HCT116 (cell line): ENCODE measurements around the gene MEIOSIN. TPM values are rescaled to one million over a fixed set of nuclear protein-coding genes. Genes with fewer than 3 reads are reported as not detected.

ENCODE experiments used
- ATAC-seq: fragments of 200-7000 bp; cut with Tn5 transposase; 2 replicates; pipeline ENCODE4 v1.9.1; 2020; ENCODE audit warnings: mild to moderate bottlenecking, moderate library complexity
- BruUV-seq: library from RNA; stranded (reverse); fragments of 400-500 nt; replicated peaks from 2 replicates; lab custom pipeline; 2021; lab: Mats Ljungman, UMichigan
- CTCF ChIA-PET: fragments of 300-600 bp; sonication (Branson Sonifier 250); formaldehyde crosslinking; loops from one replicate; lab custom pipeline; 2021; ENCODE audit warnings: antibody characterized with exemption; lab: Charles Lee
- POLR2A ChIA-PET: fragments of 300-600, 350-600 bp; sonication (Branson Sonifier 250); formaldehyde crosslinking; loops from one replicate; lab custom pipeline; 2021; ENCODE audit warnings: antibody characterized with exemption; lab: Charles Lee
- RAD21 ChIA-PET, 2 experiments: fragments of 300-600 bp; sonication (Branson Sonifier 250); formaldehyde crosslinking; loops; one replicate each; lab custom pipeline; 2023; ENCODE audit warnings: low total read pairs in 2 of 2; ENCODE audit not compliant: uncharacterized antibody in 2 of 2, unreplicated experiment in 2 of 2, low non-redundant PET in 1 of 2; lab: Charles Lee
- DNase-seq: peaks from one replicate; pipeline ENCODE4 v3.0.0-alpha.2; 2010; ENCODE audit warnings: low read depth, low spot score
- H2AFZ ChIP-seq: fragments of 200-600 bp; shearing (Covaris generic), sonication (generic); 2 replicates; pipeline ENCODE4 v1.6.1; 2017; ENCODE audit warnings: low read depth, mixed run types, mixed read lengths, antibody characterized with exemption, low read length; ENCODE audit not compliant: poor library complexity, severe bottlenecking
- H3K27ac ChIP-seq: 2 replicates; pipeline ENCODE4 v1.5.1; 2012; ENCODE audit warnings: low read depth, low read length
- H3K27me3 ChIP-seq: fragments of 200-600 bp; sonication (generic); 2 replicates; pipeline ENCODE4 v1.6.1; 2016; ENCODE audit warnings: mixed run types, low read length, mixed read lengths; ENCODE audit not compliant: insufficient read depth
- H3K36me3 ChIP-seq, 2 experiments: fragments of 200-500 bp in 1 of 2; fragments of 200-600 bp in 1 of 2; sonication (Bioruptor generic) in 1 of 2; sonication (generic) in 1 of 2; 2 replicates each; pipeline versions ENCODE4 v1.5.1 to v1.6.1; 2014 to 2016; ENCODE audit warnings: low read length in 2 of 2, inconsistent platforms in 1 of 2, mixed read lengths in 1 of 2, mixed run types in 1 of 2; ENCODE audit not compliant: insufficient read depth in 2 of 2, control insufficient read depth in 1 of 2
- H3K4me1 ChIP-seq, 2 experiments: fragments of 200-600 bp in 1 of 2; sonication (generic) in 1 of 2; 2 replicates each; pipeline versions ENCODE4 v1.5.1 to v1.6.1; 2012 to 2017; ENCODE audit warnings: low read length in 2 of 2, inconsistent platforms in 1 of 2, mild to moderate bottlenecking in 1 of 2, mixed read lengths in 1 of 2, mixed run types in 1 of 2, moderate library complexity in 1 of 2; ENCODE audit not compliant: insufficient read depth in 2 of 2, control insufficient read depth in 1 of 2
- H3K4me2 ChIP-seq: fragments of 200-600 bp; sonication (generic); 2 replicates; pipeline ENCODE4 v1.6.1; 2017; ENCODE audit warnings: mixed run types, low read length, mixed read lengths
- H3K4me3 ChIP-seq, 2 experiments: fragments of 200-600 bp in 1 of 2; sonication (generic) in 1 of 2; replicated peaks in 1 of 2; 2 replicates each; pipeline ENCODE4 v1.5.1; 2011 to 2016; ENCODE audit warnings: low read length in 2 of 2, control low read depth in 1 of 2, low read depth in 1 of 2, mild to moderate bottlenecking in 1 of 2, mixed read lengths in 1 of 2, mixed run types in 1 of 2
- H3K79me2 ChIP-seq: fragments of 200-600 bp; sonication (generic); 2 replicates; pipeline ENCODE4 v1.6.1; 2017; ENCODE audit warnings: mild to moderate bottlenecking, mixed run types, low read length, moderate library complexity, mixed read lengths; ENCODE audit not compliant: insufficient read depth
- H3K9ac ChIP-seq: fragments of 200-600 bp; sonication (generic); 2 replicates; pipeline ENCODE4 v1.6.1; 2016; ENCODE audit warnings: low read length, mixed read lengths
- H3K9me2 ChIP-seq: fragments of 200-600 bp; sonication (generic), shearing (Covaris generic); 2 replicates; pipeline ENCODE4 v1.6.1; 2017; ENCODE audit warnings: mixed run types, mild to moderate bottlenecking, moderate library complexity; ENCODE audit not compliant: insufficient read depth
- H3K9me3 ChIP-seq, 2 experiments: fragments of 200-500 bp in 1 of 2; fragments of 200-600 bp in 1 of 2; sonication (Bioruptor generic) in 1 of 2; sonication (generic) in 1 of 2; 2 replicates each; pipeline ENCODE4 v1.6.1; 2014 to 2017; ENCODE audit warnings: low read length in 2 of 2, mixed read lengths in 2 of 2, inconsistent platforms in 1 of 2, low read depth in 1 of 2, mild to moderate bottlenecking in 1 of 2, mixed run types in 1 of 2, moderate library complexity in 1 of 2; ENCODE audit not compliant: control insufficient read depth in 1 of 2, insufficient read depth in 1 of 2
- H4K20me1 ChIP-seq: fragments of 200-600 bp; sonication (generic), shearing (Covaris generic); 2 replicates; pipeline ENCODE4 v1.6.1; 2017; ENCODE audit warnings: mixed run types, mild to moderate bottlenecking, moderate library complexity; ENCODE audit not compliant: insufficient read depth
- ATF3 ChIP-seq: IDR thresholded peaks from 2 replicates; pipeline ENCODE4 v1.6.1; 2012
- ELF1 ChIP-seq: IDR thresholded peaks from 2 replicates; pipeline ENCODE4 v1.6.1; 2012; ENCODE audit warnings: low read depth, borderline replicate concordance
- REST ChIP-seq: IDR thresholded peaks from 2 replicates; pipeline ENCODE4 v1.6.1; 2012; ENCODE audit warnings: low read depth
- SP1 ChIP-seq: IDR thresholded peaks from 2 replicates; pipeline ENCODE4 v1.6.1; 2012; ENCODE audit warnings: low read depth
- TCF7L2 ChIP-seq: IDR thresholded peaks from 2 replicates; pipeline ENCODE4 v1.7.0; 2011; ENCODE audit warnings: borderline replicate concordance, inconsistent platforms; ENCODE audit not compliant: insufficient read depth, insufficient read length; ENCODE audit errors: extremely low read depth
- YY1 ChIP-seq: IDR thresholded peaks from 2 replicates; pipeline ENCODE4 v1.6.1; 2011; ENCODE audit warnings: low read length, low read depth, moderate library complexity, mild to moderate bottlenecking; ENCODE audit not compliant: insufficient replicate concordance; ENCODE audit errors: extremely low read depth
- intact Hi-C: fragments of 100-400 bp; cut with micrococcal nuclease; formaldehyde crosslinking; loops from 2 replicates; pipeline ENCODE4 v1.10.0; 2022
- total RNA-seq: library from RNA; stranded (reverse); gene quantifications from one replicate; pipeline ENCODE4 v1.2.1, GENCODE V29; 2021; ENCODE audit not compliant: unreplicated experiment
- TF ChIP-seq, protein P1 (sequence below), 3 experiments: fragments of 200-600 bp in 1 of 3; sonication (generic) in 1 of 3; IDR thresholded peaks in 2 of 3; conservative IDR thresholded peaks in 1 of 3; 2 replicates each; pipeline ENCODE4 v1.5.1; 2012 to 2017; ENCODE audit warnings: low read depth in 2 of 3, low read length in 2 of 3, antibody characterized with exemption in 1 of 3, borderline replicate concordance in 1 of 3, control low read depth in 1 of 3, mild to moderate bottlenecking in 1 of 3, mixed read lengths in 1 of 3, mixed run types in 1 of 3, moderate library complexity in 1 of 3; ENCODE audit not compliant: insufficient read depth in 1 of 3

Gene MEIOSIN
- total RNA-seq, 1 experiment from 2014 or later, result 2.1 TPM

GRCh38 chr19:45789035-45789786 lies 56.0 kb downstream of the MEIOSIN start (continued):
- TF ChIP-seq YY1, result no peak
- TF ChIP-seq SP1, result no peak
- TF ChIP-seq TCF7L2, result no peak
- TF ChIP-seq ATF3, result no peak
- no peak for TF ChIP-seq ELF1
- TF ChIP-seq, protein P1, sequence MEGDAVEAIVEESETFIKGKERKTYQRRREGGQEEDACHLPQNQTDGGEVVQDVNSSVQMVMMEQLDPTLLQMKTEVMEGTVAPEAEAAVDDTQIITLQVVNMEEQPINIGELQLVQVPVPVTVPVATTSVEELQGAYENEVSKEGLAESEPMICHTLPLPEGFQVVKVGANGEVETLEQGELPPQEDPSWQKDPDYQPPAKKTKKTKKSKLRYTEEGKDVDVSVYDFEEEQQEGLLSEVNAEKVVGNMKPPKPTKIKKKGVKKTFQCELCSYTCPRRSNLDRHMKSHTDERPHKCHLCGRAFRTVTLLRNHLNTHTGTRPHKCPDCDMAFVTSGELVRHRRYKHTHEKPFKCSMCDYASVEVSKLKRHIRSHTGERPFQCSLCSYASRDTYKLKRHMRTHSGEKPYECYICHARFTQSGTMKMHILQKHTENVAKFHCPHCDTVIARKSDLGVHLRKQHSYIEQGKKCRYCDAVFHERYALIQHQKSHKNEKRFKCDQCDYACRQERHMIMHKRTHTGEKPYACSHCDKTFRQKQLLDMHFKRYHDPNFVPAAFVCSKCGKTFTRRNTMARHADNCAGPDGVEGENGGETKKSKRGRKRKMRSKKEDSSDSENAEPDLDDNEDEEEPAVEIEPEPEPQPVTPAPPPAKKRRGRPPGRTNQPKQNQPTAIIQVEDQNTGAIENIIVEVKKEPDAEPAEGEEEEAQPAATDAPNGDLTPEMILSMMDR (IDR thresholded peaks at IDR 0.05 in 2 of 3, conservative IDR thresholded peaks at IDR 0.05 in 1 of 3; ENCODE audit: borderline replicate concordance in 1 of 3, insufficient read depth in 1 of 3, low read depth in 2 of 3, low read length in 2 of 3), result no peak

GRCh38 chr19:45790942-45791341 lies 57.7 kb downstream of the MEIOSIN start:
- Histone ChIP-seq H3K4me3 (peak overlapping the region; percentile 92 to 99; a peak in 2 of 4 replicates), H3K79me2 (peaks cover 19% of the 10 kb centered on the region), H3K9me2 (no peaks in the 10 kb centered on the region), H3K9me3 (no peaks in the 10 kb centered on the region), H4K20me1 (no peaks in the 10 kb centered on the region), H2AFZ (no peak overlapping the region), H3K27me3 (no peaks in the 10 kb centered on the region), H3K9ac (no peak overlapping the region), H3K36me3 (peaks cover 10 to 13% of the 10 kb centered on the region in 2 experiments; a peak in 3 of 4 replicates), H3K27ac (no peak overlapping the region; the same call in 1 of the 2 replicates), H3K4me2 (peak overlapping the region; percentile 100), H3K4me1 (peaks cover 12 to 20% of the 10 kb centered on the region in 2 experiments; a peak in 3 of 4 replicates)
- TF ChIP-seq REST, result no peak
- no TSS peak for BruUV-seq
- DNase-seq (no peak), ATAC-seq (no peak)
- CTCF ChIA-PET, result interaction anchor here (1.2 kb wide), 1 partner anchor 12 kb away, joined by 3 read pairs; no protein-coding TSS in a partner anchor
- RAD21 ChIA-PET, result no interaction called here
- intact Hi-C loops, result no loop called here
- POLR2A ChIA-PET, result no interaction called here
